ENCODE data around the gene GPR62.
A peak's percentile ranks its signal among the peaks of the same experiment; 100 is the strongest.

GPR62 gene

DNA sequence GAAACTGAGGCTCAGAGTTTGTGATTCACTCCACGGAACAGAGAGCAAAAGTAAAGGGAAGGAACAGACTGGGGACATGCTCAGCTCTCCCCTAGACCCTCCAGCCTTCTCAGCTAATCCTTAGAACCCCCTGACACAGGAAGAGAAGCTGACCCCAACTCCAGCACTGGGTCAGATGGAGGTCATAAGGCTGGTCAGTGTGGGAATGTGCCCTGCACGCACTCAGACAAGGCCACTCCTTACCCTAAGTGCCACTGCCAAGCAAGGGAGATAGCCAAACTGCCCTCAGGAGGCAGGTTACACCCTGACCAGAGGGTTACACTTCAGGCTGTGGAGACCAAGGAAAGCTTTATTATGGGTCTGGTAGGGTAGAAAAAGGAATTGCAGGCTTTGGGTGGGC, 39.3 kb downstream of the GPR62 start:
- no peak for TF ChIP-seq ZNF274 (IDR thresholded peaks at IDR 0.05; ENCODE audit: low read depth, low read length)
- peak overlapping the region; percentile 80 for H3K4me3 ChIP-seq (ENCODE audit: low read length)

GRCh38 chr3:51995346-51996163, 40.4 kb downstream of the GPR62 start, which contains the start of gene RPL29:
RPL29 (minus strand) TSS chr3:51995895; CDS start chr3:51995461, 434 bp downstream.
- peak within 1 kb of the TSS; percentile 80 for H3K4me3 ChIP-seq (ENCODE audit: low read length)
- TF ChIP-seq ZNF274 (IDR thresholded peaks at IDR 0.05; ENCODE audit: low read depth, low read length): no peak

- no peak for TF ChIP-seq ZNF274 (IDR thresholded peaks at IDR 0.05; ENCODE audit: low read depth, low read length)
Observed at GRCh38 chr3:51997172-51997571, 42.0 kb downstream of the GPR62 start.

GRCh38 chr3:51997935-51998596, 42.9 kb downstream of the GPR62 start:
- no peak overlapping the region for H3K4me3 ChIP-seq (ENCODE audit: low read length)
- TF ChIP-seq ZNF274 (IDR thresholded peaks at IDR 0.05; ENCODE audit: low read depth, low read length): no peak

More at GRCh38 chr3:51997172-51997571, 42.0 kb downstream of the GPR62 start:
- no peak overlapping the region for H3K4me3 ChIP-seq (ENCODE audit: low read length)

- TF ChIP-seq ZNF274 (IDR thresholded peaks at IDR 0.05; ENCODE audit: low read depth, low read length): no peak
- H3K4me3 ChIP-seq (ENCODE audit: low read length): no peak overlapping the region
Observed at GRCh38 chr3:51998774-51999173, 43.6 kb downstream of the GPR62 start.

- TF ChIP-seq ZNF274 (IDR thresholded peaks at IDR 0.05; ENCODE audit: low read depth, low read length): no peak
- H3K4me3 ChIP-seq (ENCODE audit: low read length): no peak overlapping the region
Observed at GRCh38 chr3:51999846-52000245, 44.7 kb downstream of the GPR62 start.

GRCh38 chr3:52001443-52001974, 46.3 kb downstream of the GPR62 start:
- TF ChIP-seq ZNF274 (IDR thresholded peaks at IDR 0.05; ENCODE audit: low read depth, low read length): no peak
- no peak overlapping the region for H3K4me3 ChIP-seq (ENCODE audit: low read length)

GRCh38 chr3:52002748-52003147, 47.6 kb downstream of the GPR62 start:
- no peak for TF ChIP-seq ZNF274 (IDR thresholded peaks at IDR 0.05; ENCODE audit: low read depth, low read length)
- H3K4me3 ChIP-seq (ENCODE audit: low read length): no peak overlapping the region

GRCh38 chr3:52004163-52004787, 49.1 kb downstream of the GPR62 start:
- no peak overlapping the region for H3K4me3 ChIP-seq (ENCODE audit: low read length)
- TF ChIP-seq ZNF274 (IDR thresholded peaks at IDR 0.05; ENCODE audit: low read depth, low read length): no peak

DNA sequence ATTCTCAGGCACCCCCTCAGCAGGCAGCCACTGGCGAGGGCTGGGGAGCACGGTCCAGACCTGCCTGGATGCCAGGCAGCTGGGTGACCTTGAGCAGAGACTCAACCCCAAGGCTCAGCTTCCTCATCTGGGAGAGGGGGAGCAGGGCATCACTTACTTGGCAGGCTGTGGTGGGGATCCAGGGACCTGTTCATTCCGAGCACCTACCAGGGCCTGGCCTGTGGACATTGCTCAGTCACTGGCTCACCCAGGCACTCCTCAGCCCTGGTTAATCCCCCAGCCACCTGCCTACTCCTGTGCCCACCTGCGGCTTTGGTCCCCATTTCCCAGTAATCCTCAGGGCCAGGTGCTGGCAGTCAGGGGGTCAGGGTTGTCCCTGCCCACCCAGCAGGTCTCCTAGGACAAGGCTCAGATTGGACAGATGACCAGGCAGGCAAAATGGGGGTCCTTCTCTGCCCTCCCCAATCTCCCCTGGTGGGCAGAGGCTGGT, 49.8 kb downstream of the GPR62 start:
- H3K4me3 ChIP-seq (ENCODE audit: low read length): no peak overlapping the region
- TF ChIP-seq ZNF274 (IDR thresholded peaks at IDR 0.05; ENCODE audit: low read depth, low read length): no peak

- no peak overlapping the region for H3K4me3 ChIP-seq (ENCODE audit: low read length)
- TF ChIP-seq ZNF274 (IDR thresholded peaks at IDR 0.05; ENCODE audit: low read depth, low read length): no peak
Observed at GRCh38 chr3:52005571-52005986, 50.4 kb downstream of the GPR62 start.

- no peak for TF ChIP-seq ZNF274 (IDR thresholded peaks at IDR 0.05; ENCODE audit: low read depth, low read length)
- no peak overlapping the region for H3K4me3 ChIP-seq (ENCODE audit: low read length)
Observed at GRCh38 chr3:52006017-52006819, 51.0 kb downstream of the GPR62 start.

DNA sequence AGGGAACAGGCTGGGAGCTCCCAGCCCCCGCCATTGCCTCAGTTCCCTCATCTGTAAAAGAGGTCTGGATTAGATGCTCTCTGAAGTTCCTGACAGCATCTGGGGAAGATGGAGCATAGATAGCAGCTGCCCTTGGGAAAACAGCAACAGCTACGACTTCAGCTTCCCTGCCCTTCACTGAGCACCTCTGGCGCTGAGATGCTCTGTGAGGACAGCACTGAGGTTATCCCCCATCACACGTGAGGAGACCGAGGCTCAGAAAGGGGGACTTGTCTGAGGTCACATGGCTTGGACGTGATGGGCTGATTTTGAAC, 51.6 kb downstream of the GPR62 start:
- TF ChIP-seq ZNF274 (IDR thresholded peaks at IDR 0.05; ENCODE audit: low read depth, low read length): no peak
- H3K4me3 ChIP-seq (ENCODE audit: low read length): no peak overlapping the region

Measured in GM08714 (cell line).